Activated T-cell treated with anti-CD3 and anti-CD28 coated beads, Interleukin-2, amount 50 U/mL, for 72 hours (primary cell): ENCODE results near the gene PRR11. TPM values are rescaled to one million over a fixed set of nuclear protein-coding genes. Genes with fewer than 3 reads are reported as not detected.
A peak's percentile ranks its signal among the peaks of the same experiment; 100 is the strongest.
"Not testable (repeated sequence)": the region's sequence is repeated elsewhere in the genome, so short reads cannot be mapped to it uniquely, and the experiment has no call there.

ENCODE experiments used
- ATAC-seq, 2 donors: fragments of 150-1000 bp; cut with Tn5 transposase; replicated peaks in 1 of 2; 2 replicates each; pipeline ENCODE4 v1.10.0; 2021; ENCODE audit warnings: moderate library complexity in 2 of 2, mild to moderate bottlenecking in 1 of 2
- DNase-seq, 2 donors: peaks; one replicate each; pipeline ENCODE4 v3.0.0; 2021 to 2022; ENCODE audit warnings: mixed read lengths in 1 of 2
- H3K27ac Mint-ChIP-seq: one replicate; pipeline ENCODE4 v1.8.0; 2022; ENCODE audit warnings: mild to moderate bottlenecking, moderate library complexity, mixed read lengths
- H3K27me3 Mint-ChIP-seq: one replicate; pipeline ENCODE4 v1.8.0; 2022; ENCODE audit warnings: low read depth, mixed read lengths
- H3K36me3 Mint-ChIP-seq, 2 donors: one replicate each; pipeline ENCODE4 v1.8.0; 2022; ENCODE audit warnings: mixed read lengths in 2 of 2, mild to moderate bottlenecking in 1 of 2; ENCODE audit not compliant: insufficient read depth in 2 of 2
- H3K4me1 Mint-ChIP-seq: one replicate; pipeline ENCODE4 v1.8.0; 2022; ENCODE audit warnings: low read depth, mixed read lengths
- H3K4me3 Mint-ChIP-seq, 2 donors: one replicate each; pipeline ENCODE4 v1.8.0; 2022; ENCODE audit warnings: mild to moderate bottlenecking in 2 of 2, mixed read lengths in 2 of 2, moderate library complexity in 2 of 2
- H3K9me3 Mint-ChIP-seq, 2 donors: one replicate each; pipeline ENCODE4 v1.8.0; 2022; ENCODE audit warnings: mixed read lengths in 2 of 2
- total RNA-seq, 2 donors: library from RNA; stranded (reverse); gene quantifications; one replicate each; pipeline ENCODE4 v1.2.3, GENCODE V29; 2022

PRR11 gene
- total RNA-seq, 2 donors from 2014 or later = 99.5 to 108 TPM

GRCh38 chr17:59131131-59131530, 24.4 kb upstream of the PRR11 start:
- no peaks in the 10 kb centered on the region for H3K36me3 Mint-ChIP-seq

GRCh38 chr17:59138339-59138738, 17.2 kb upstream of the PRR11 start:
- H3K36me3 Mint-ChIP-seq, H3K27me3 Mint-ChIP-seq, H3K4me1 Mint-ChIP-seq, H3K9me3 Mint-ChIP-seq, H3K27ac Mint-ChIP-seq, H3K4me3 Mint-ChIP-seq, DNase-seq, ATAC-seq: not testable (repeated sequence)

More at GRCh38 chr17:59131131-59131530, 24.4 kb upstream of the PRR11 start:
- H3K27me3 Mint-ChIP-seq = no peaks in the 10 kb centered on the region
- no peak for ATAC-seq
- H3K9me3 Mint-ChIP-seq = no peaks in the 10 kb centered on the region
- peaks cover 5% of the 10 kb centered on the region for H3K4me1 Mint-ChIP-seq
- H3K27ac Mint-ChIP-seq = no peak overlapping the region
- H3K4me3 Mint-ChIP-seq = no peak overlapping the region
- DNase-seq = no peak

GRCh38 chr17:59139939-59140338, 15.6 kb upstream of the PRR11 start:
- Mint-ChIP-seq H3K4me3 (no peak overlapping the region), H3K9me3 (no peaks in the 10 kb centered on the region), H3K36me3 (peaks cover 0 to 8% of the 10 kb centered on the region in 2 donors), H3K27ac (no peak overlapping the region), H3K4me1 (no peaks in the 10 kb centered on the region), H3K27me3 (no peaks in the 10 kb centered on the region)
- DNase-seq (no peak), ATAC-seq (no peak)

- Mint-ChIP-seq H3K36me3 (peaks cover 0 to 8% of the 10 kb centered on the region in 2 donors), H3K27me3 (no peaks in the 10 kb centered on the region), H3K4me1 (peaks cover 8% of the 10 kb centered on the region), H3K4me3 (no peak overlapping the region), H3K9me3 (no peaks in the 10 kb centered on the region), H3K27ac (no peak overlapping the region)
- ATAC-seq (no peak), DNase-seq (no peak)
Measured at GRCh38 chr17:59141860-59142259, 13.7 kb upstream of the PRR11 start.

- DNase-seq = no peak
- H3K27ac Mint-ChIP-seq = peak overlapping the region; percentile 74
- H3K36me3 Mint-ChIP-seq = peaks cover 0 to 6% of the 10 kb centered on the region in 2 donors
- no peak for ATAC-seq
- no peak overlapping the region for H3K4me3 Mint-ChIP-seq
- no peaks in the 10 kb centered on the region for H3K27me3 Mint-ChIP-seq
- no peaks in the 10 kb centered on the region for H3K9me3 Mint-ChIP-seq
- peaks cover 19% of the 10 kb centered on the region for H3K4me1 Mint-ChIP-seq
Measured at GRCh38 chr17:59145571-59146096, 9.9 kb upstream of the PRR11 start.

GRCh38 chr17:59149051-59149450, 6.5 kb upstream of the PRR11 start:
- H3K4me1 Mint-ChIP-seq = peaks cover 47% of the 10 kb centered on the region
- H3K4me3 Mint-ChIP-seq = no peak overlapping the region
- H3K9me3 Mint-ChIP-seq = no peaks in the 10 kb centered on the region
- ATAC-seq (no peak), DNase-seq (no peak)
- H3K27me3 Mint-ChIP-seq = no peaks in the 10 kb centered on the region
- no peak overlapping the region for H3K27ac Mint-ChIP-seq
- peaks cover 0 to 11% of the 10 kb centered on the region in 2 donors for H3K36me3 Mint-ChIP-seq

GRCh38 chr17:59149841-59150511, 5.6 kb upstream of the PRR11 start:
- peak overlapping the region in 1 of 2 donors; percentile 12 for H3K4me3 Mint-ChIP-seq
- peaks cover 0 to 6% of the 10 kb centered on the region in 2 donors for H3K36me3 Mint-ChIP-seq
- no peaks in the 10 kb centered on the region for H3K9me3 Mint-ChIP-seq
- H3K27me3 Mint-ChIP-seq = no peaks in the 10 kb centered on the region
- ATAC-seq = peak; percentile 41 to 56
- DNase-seq = peak; percentile 11 to 17
- H3K27ac Mint-ChIP-seq = peak overlapping the region; percentile 48
- peaks cover 50% of the 10 kb centered on the region for H3K4me1 Mint-ChIP-seq

- ATAC-seq (no peak), DNase-seq (no peak)
- H3K27me3 Mint-ChIP-seq = no peaks in the 10 kb centered on the region
- H3K27ac Mint-ChIP-seq = no peak overlapping the region
- H3K9me3 Mint-ChIP-seq = no peaks in the 10 kb centered on the region
- peaks cover 0 to 6% of the 10 kb centered on the region in 2 donors for H3K36me3 Mint-ChIP-seq
- peak overlapping the region in 1 of 2 donors; percentile 18 for H3K4me3 Mint-ChIP-seq
- peaks cover 41% of the 10 kb centered on the region for H3K4me1 Mint-ChIP-seq
Measured at GRCh38 chr17:59151006-59151405, 4.5 kb upstream of the PRR11 start.

GRCh38 chr17:59151591-59151990, 4.0 kb upstream of the PRR11 start:
- ATAC-seq (no peak), DNase-seq (no peak)
- peaks cover 0 to 6% of the 10 kb centered on the region in 2 donors for H3K36me3 Mint-ChIP-seq
- H3K27ac Mint-ChIP-seq = peak overlapping the region; percentile 71
- peak overlapping the region; percentile 12 to 54 for H3K4me3 Mint-ChIP-seq
- no peaks in the 10 kb centered on the region for H3K27me3 Mint-ChIP-seq
- no peaks in the 10 kb centered on the region for H3K9me3 Mint-ChIP-seq
- H3K4me1 Mint-ChIP-seq = peaks cover 41% of the 10 kb centered on the region

GRCh38 chr17:59152925-59153324, 2.6 kb upstream of the PRR11 start:
- ATAC-seq (no peak), DNase-seq (no peak)
- Mint-ChIP-seq H3K36me3 (peaks cover 0 to 6% of the 10 kb centered on the region in 2 donors), H3K9me3 (no peaks in the 10 kb centered on the region), H3K27me3 (no peaks in the 10 kb centered on the region), H3K4me3 (no peak overlapping the region), H3K27ac (peak overlapping the region; percentile 76), H3K4me1 (peaks cover 50% of the 10 kb centered on the region)

GRCh38 chr17:59154292-59154720, 1.2 kb upstream of the PRR11 start:
- Mint-ChIP-seq H3K4me3 (no peak overlapping the region), H3K9me3 (no peaks in the 10 kb centered on the region), H3K27me3 (no peaks in the 10 kb centered on the region), H3K4me1 (peaks cover 57% of the 10 kb centered on the region), H3K27ac (no peak overlapping the region), H3K36me3 (peaks cover 0 to 6% of the 10 kb centered on the region in 2 donors)
- DNase-seq = peak; percentile 41 to 54
- no peak for ATAC-seq

GRCh38 chr17:59154721-59155438, 666 bp upstream of the PRR11 start, which contains the start of gene SKA2:
Gene SKA2 (minus strand): TSS chr17:59155186. CDS start chr17:59155163, 23 bp downstream.
- H3K4me3 Mint-ChIP-seq = no peak within 1 kb of the TSS
- peaks cover 0 to 6% of the 10 kb centered on the region in 2 donors for H3K36me3 Mint-ChIP-seq
- DNase-seq (peak; percentile 95 to 98), ATAC-seq (peak; percentile 87)
- H3K27me3 Mint-ChIP-seq = no peaks in the 10 kb centered on the region
- H3K27ac Mint-ChIP-seq = no peak within 1 kb of the TSS
- no peaks in the 10 kb centered on the region for H3K9me3 Mint-ChIP-seq
- H3K4me1 Mint-ChIP-seq = peaks cover 51% of the 10 kb centered on the region
